Osteoblast (primary cell): ENCODE data around the gene POP7. TPM values are rescaled to one million over a fixed set of nuclear protein-coding genes. Genes with fewer than 3 reads are reported as not detected.
"Not testable (repeated sequence)": the region's sequence is repeated elsewhere in the genome, so short reads cannot be mapped to it uniquely, and the experiment has no call there.

Experiments used
- DNase-seq: peaks from one replicate; pipeline ENCODE4 v3.0.0; 2011; ENCODE audit warnings: low spot score, mixed read lengths; ENCODE audit not compliant: insufficient read length; ENCODE audit errors: missing footprints
- H2AFZ ChIP-seq: 2 replicates; pipeline ENCODE4 v1.6.0; 2011; ENCODE audit warnings: mild to moderate bottlenecking, low read length
- H3K27ac ChIP-seq: 2 replicates; pipeline ENCODE4 v1.5.1; 2011; ENCODE audit warnings: mild to moderate bottlenecking, low read depth, low read length, moderate library complexity
- H3K27me3 ChIP-seq: 2 replicates; pipeline ENCODE4 v1.6.0; 2012; ENCODE audit warnings: mild to moderate bottlenecking, control low read depth, inconsistent platforms, low read length, moderate library complexity; ENCODE audit not compliant: insufficient read depth
- H3K36me3 ChIP-seq: 2 replicates; pipeline ENCODE4 v1.5.1; 2011; ENCODE audit warnings: mild to moderate bottlenecking, low read length, control low read depth, moderate library complexity; ENCODE audit not compliant: insufficient read depth
- H3K4me1 ChIP-seq: 2 replicates; pipeline ENCODE4 v1.5.1; 2011; ENCODE audit warnings: mild to moderate bottlenecking, low read length, control low read depth, moderate library complexity; ENCODE audit not compliant: insufficient read depth
- H3K4me2 ChIP-seq: 2 replicates; pipeline ENCODE4 v1.6.0; 2011; ENCODE audit warnings: mild to moderate bottlenecking, low read length; ENCODE audit not compliant: insufficient read depth
- H3K4me3 ChIP-seq: fragments of 200-600 bp; sonication (generic); 3 replicates; pipeline ENCODE4 v1.5.1; 2012; ENCODE audit warnings: mild to moderate bottlenecking, low read length, inconsistent platforms; ENCODE audit not compliant: insufficient read depth
- H3K79me2 ChIP-seq: 2 replicates; pipeline ENCODE4 v1.6.0; 2012; ENCODE audit warnings: mild to moderate bottlenecking, low read length, control low read depth, inconsistent platforms; ENCODE audit not compliant: insufficient read depth
- H3K9me3 ChIP-seq: 2 replicates; pipeline ENCODE4 v1.5.1; 2011; ENCODE audit warnings: low read depth, low read length, control low read depth
- H4K20me1 ChIP-seq: 2 replicates; pipeline ENCODE4 v1.6.0; 2012; ENCODE audit warnings: mild to moderate bottlenecking, low read length, control low read depth; ENCODE audit not compliant: insufficient read depth
- total RNA-seq: library from RNA; depleted of rRNA; stranded (reverse); fragments of >200 nt; gene quantifications from 2 replicates; pipeline ENCODE4 v1.2.3, GENCODE V29; 2012
- TF ChIP-seq, protein P1 (sequence below): IDR thresholded peaks from 2 replicates; pipeline ENCODE4 v1.5.1; 2011; ENCODE audit warnings: mild to moderate bottlenecking, low read depth, low read length, moderate library complexity; ENCODE audit errors: extremely low read depth

The POP7 gene
- total RNA-seq, 1 donor: 25.7 TPM

- Histone ChIP-seq H3K4me3 (no peak overlapping the region), H4K20me1 (no peaks in the 10 kb centered on the region), H3K27me3 (no peaks in the 10 kb centered on the region), H3K9me3 (no peaks in the 10 kb centered on the region), H3K79me2 (peaks cover 17% of the 10 kb centered on the region), H2AFZ (no peak overlapping the region), H3K4me1 (peaks cover 11% of the 10 kb centered on the region), H3K27ac (no peak overlapping the region), H3K36me3 (no peaks in the 10 kb centered on the region), H3K4me2 (no peak overlapping the region)
- TF ChIP-seq, protein P1, sequence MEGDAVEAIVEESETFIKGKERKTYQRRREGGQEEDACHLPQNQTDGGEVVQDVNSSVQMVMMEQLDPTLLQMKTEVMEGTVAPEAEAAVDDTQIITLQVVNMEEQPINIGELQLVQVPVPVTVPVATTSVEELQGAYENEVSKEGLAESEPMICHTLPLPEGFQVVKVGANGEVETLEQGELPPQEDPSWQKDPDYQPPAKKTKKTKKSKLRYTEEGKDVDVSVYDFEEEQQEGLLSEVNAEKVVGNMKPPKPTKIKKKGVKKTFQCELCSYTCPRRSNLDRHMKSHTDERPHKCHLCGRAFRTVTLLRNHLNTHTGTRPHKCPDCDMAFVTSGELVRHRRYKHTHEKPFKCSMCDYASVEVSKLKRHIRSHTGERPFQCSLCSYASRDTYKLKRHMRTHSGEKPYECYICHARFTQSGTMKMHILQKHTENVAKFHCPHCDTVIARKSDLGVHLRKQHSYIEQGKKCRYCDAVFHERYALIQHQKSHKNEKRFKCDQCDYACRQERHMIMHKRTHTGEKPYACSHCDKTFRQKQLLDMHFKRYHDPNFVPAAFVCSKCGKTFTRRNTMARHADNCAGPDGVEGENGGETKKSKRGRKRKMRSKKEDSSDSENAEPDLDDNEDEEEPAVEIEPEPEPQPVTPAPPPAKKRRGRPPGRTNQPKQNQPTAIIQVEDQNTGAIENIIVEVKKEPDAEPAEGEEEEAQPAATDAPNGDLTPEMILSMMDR: no peak
- no peak for DNase-seq
Measured at GRCh38 chr7:100710452-100710851, 4.5 kb downstream of the POP7 start.

DNA sequence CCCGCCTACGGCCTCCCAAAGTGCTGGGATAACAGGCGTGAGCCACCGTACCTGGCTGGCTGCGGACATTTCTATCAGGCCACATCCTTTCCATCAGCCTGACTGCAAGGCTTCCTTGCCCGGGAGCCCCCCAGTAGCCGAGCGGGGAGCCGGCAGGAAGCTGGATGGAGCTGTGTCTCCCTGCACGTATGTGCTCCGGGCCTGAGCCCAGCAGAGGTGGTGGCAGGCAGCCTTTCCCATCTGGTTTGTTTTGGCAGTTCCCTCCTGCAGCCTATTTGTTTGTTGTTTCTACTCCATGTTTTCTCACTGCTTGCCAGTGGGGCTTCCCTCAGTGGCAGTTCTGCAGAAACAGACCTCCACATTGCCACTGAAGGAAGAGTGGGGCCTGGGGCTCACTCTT lies 5.4 kb downstream of the POP7 start:
- DNase-seq: peak; percentile 76
- Histone ChIP-seq H3K4me3 (no peak overlapping the region), H3K36me3 (no peaks in the 10 kb centered on the region), H2AFZ (no peak overlapping the region), H3K27ac (no peak overlapping the region), H3K9me3 (no peaks in the 10 kb centered on the region), H3K4me2 (no peak overlapping the region), H3K27me3 (no peaks in the 10 kb centered on the region), H3K4me1 (peaks cover 8% of the 10 kb centered on the region), H4K20me1 (no peaks in the 10 kb centered on the region), H3K79me2 (peaks cover 12% of the 10 kb centered on the region)
- TF ChIP-seq, protein P1: no peak

GRCh38 chr7:100714725-100715124 lies 8.8 kb downstream of the POP7 start:
- H4K20me1 ChIP-seq: peaks cover 3% of the 10 kb centered on the region
- TF ChIP-seq, protein P1: no peak
- H3K79me2 ChIP-seq: no peaks in the 10 kb centered on the region
- H3K4me1 ChIP-seq: no peaks in the 10 kb centered on the region
- no peak overlapping the region for H3K27ac ChIP-seq
- H3K27me3 ChIP-seq: peaks cover 8% of the 10 kb centered on the region
- H2AFZ ChIP-seq: no peak overlapping the region
- DNase-seq: no peak
- no peak overlapping the region for H3K4me3 ChIP-seq
- no peaks in the 10 kb centered on the region for H3K36me3 ChIP-seq
- H3K4me2 ChIP-seq: no peak overlapping the region
- no peaks in the 10 kb centered on the region for H3K9me3 ChIP-seq

DNA sequence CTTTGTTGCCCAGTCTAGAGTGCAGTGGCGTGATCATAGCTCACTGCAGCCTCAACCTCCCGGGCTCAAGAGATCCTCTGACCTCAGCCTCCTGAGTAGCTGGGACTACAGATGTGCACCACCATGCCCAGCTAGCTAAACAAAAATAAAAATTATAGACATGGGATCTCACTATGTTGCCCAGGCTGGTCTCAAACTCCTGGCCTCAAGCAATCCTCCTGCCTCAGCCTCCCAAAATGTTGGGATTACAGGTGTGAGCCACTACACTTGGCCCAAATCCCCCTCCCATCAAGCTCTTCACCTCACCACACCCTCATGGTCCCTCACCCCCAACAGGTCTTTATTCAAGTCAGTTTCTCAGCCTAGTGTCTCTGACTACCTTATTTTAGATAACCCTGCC lies 11.2 kb downstream of the POP7 start:
- H4K20me1 ChIP-seq, H3K27ac ChIP-seq, H3K4me2 ChIP-seq, H3K4me3 ChIP-seq, H3K4me1 ChIP-seq, H3K9me3 ChIP-seq, H2AFZ ChIP-seq, H3K79me2 ChIP-seq, DNase-seq, H3K36me3 ChIP-seq: not testable (repeated sequence)
- peaks cover 31% of the 10 kb centered on the region for H3K27me3 ChIP-seq
